ENCODE measurements around the gene SLC2A13. TPM values are rescaled to one million over a fixed set of nuclear protein-coding genes. Genes with fewer than 3 reads are reported as not detected.

Gene SLC2A13
- total and polyA plus RNA-seq, 2 donors (not counting 1 experiment from before 2014, with no cell fraction given): 5.4 to 10.2 TPM

GRCh38 chr12:40105265-40105514 lies 691 bp downstream of the SLC2A13 start:
- Histone ChIP-seq H3K9me3 (ENCODE audit: control insufficient read depth, insufficient read depth, low read depth, low read length) (no peaks in the 10 kb centered on the region), H3K79me2 (ENCODE audit: control insufficient read depth, insufficient read depth, low read length) (no peaks in the 10 kb centered on the region), H3K4me3 (replicated peaks in 1 of 4; ENCODE audit: control extremely low read depth in 1 of 4, insufficient read depth in 1 of 4, low read depth in 3 of 4, low read length in 4 of 4) (peak overlapping the region; percentile 44 to 76 (median 62)), H3K27me3 (ENCODE audit: control insufficient read depth, insufficient read depth, low read length) (no peaks in the 10 kb centered on the region), H3K9ac (ENCODE audit: insufficient read depth, low read length) (peak overlapping the region; percentile 72), H2AFZ (ENCODE audit: low read length) (peak overlapping the region; percentile 87), H3K4me1 (ENCODE audit: control insufficient read depth, extremely low read depth, insufficient read depth, low read length) (no peaks in the 10 kb centered on the region), H3K4me2 (ENCODE audit: extremely low read depth, insufficient read depth, low read length) (peak overlapping the region; percentile 81), H4K20me1 (ENCODE audit: control insufficient read depth, extremely low read depth, insufficient read depth, low read length) (no peaks in the 10 kb centered on the region), H3K36me3 (ENCODE audit: control insufficient read depth, insufficient read depth, low read length) (no peaks in the 10 kb centered on the region), H3K27ac (ENCODE audit: insufficient read depth, low read length) (peak overlapping the region; percentile 58)
- peak in 1 of 2 donors; percentile 24 for DNase-seq (ENCODE audit: low read depth in 2 of 2)
- TF ChIP-seq EZH2 (IDR thresholded peaks at IDR 0.05; ENCODE audit: low read length, missing control alignments) (no peak), CTCF (conservative IDR thresholded peaks at IDR 0.05 in 1 of 2, IDR thresholded peaks at IDR 0.05 in 1 of 2; ENCODE audit: low read depth in 1 of 2, low read length in 2 of 2) (no peak)

GRCh38 chr12:40104461-40105264 lies 1.2 kb downstream of the SLC2A13 start:
- Histone ChIP-seq H3K36me3 (ENCODE audit: control insufficient read depth, insufficient read depth, low read length) (no peaks in the 10 kb centered on the region), H2AFZ (ENCODE audit: low read length) (peak overlapping the region; percentile 87), H3K27me3 (ENCODE audit: control insufficient read depth, insufficient read depth, low read length) (no peaks in the 10 kb centered on the region), H3K9me3 (ENCODE audit: control insufficient read depth, insufficient read depth, low read depth, low read length) (no peaks in the 10 kb centered on the region), H3K4me2 (ENCODE audit: extremely low read depth, insufficient read depth, low read length) (peak overlapping the region; percentile 81), H3K79me2 (ENCODE audit: control insufficient read depth, insufficient read depth, low read length) (no peaks in the 10 kb centered on the region), H4K20me1 (ENCODE audit: control insufficient read depth, extremely low read depth, insufficient read depth, low read length) (no peaks in the 10 kb centered on the region), H3K27ac (ENCODE audit: insufficient read depth, low read length) (no peak overlapping the region), H3K4me1 (ENCODE audit: control insufficient read depth, extremely low read depth, insufficient read depth, low read length) (no peaks in the 10 kb centered on the region), H3K4me3 (replicated peaks in 1 of 4; ENCODE audit: control extremely low read depth in 1 of 4, insufficient read depth in 1 of 4, low read depth in 3 of 4, low read length in 4 of 4) (peak overlapping the region; percentile 44 to 76 (median 62)), H3K9ac (ENCODE audit: insufficient read depth, low read length) (peak overlapping the region; percentile 72)
- peak; percentile 3 to 7 for DNase-seq (ENCODE audit: low read depth in 2 of 2)
- TF ChIP-seq CTCF (conservative IDR thresholded peaks at IDR 0.05 in 1 of 2, IDR thresholded peaks at IDR 0.05 in 1 of 2; ENCODE audit: low read depth in 1 of 2, low read length in 2 of 2): no peak
- TF ChIP-seq EZH2 (IDR thresholded peaks at IDR 0.05; ENCODE audit: low read length, missing control alignments): no peak

GRCh38 chr12:40103043-40103442 lies 2.8 kb downstream of the SLC2A13 start:
- no peak overlapping the region for H2AFZ ChIP-seq (ENCODE audit: low read length)
- H3K4me3 ChIP-seq (replicated peaks in 1 of 4; ENCODE audit: control extremely low read depth in 1 of 4, insufficient read depth in 1 of 4, low read depth in 3 of 4, low read length in 4 of 4): no peak overlapping the region
- H3K9ac ChIP-seq (ENCODE audit: insufficient read depth, low read length): no peak overlapping the region
- no peaks in the 10 kb centered on the region for H3K36me3 ChIP-seq (ENCODE audit: control insufficient read depth, insufficient read depth, low read length)
- H3K4me2 ChIP-seq (ENCODE audit: extremely low read depth, insufficient read depth, low read length): no peak overlapping the region
- H4K20me1 ChIP-seq (ENCODE audit: control insufficient read depth, extremely low read depth, insufficient read depth, low read length): no peaks in the 10 kb centered on the region
- no peaks in the 10 kb centered on the region for H3K79me2 ChIP-seq (ENCODE audit: control insufficient read depth, insufficient read depth, low read length)
- H3K27me3 ChIP-seq (ENCODE audit: control insufficient read depth, insufficient read depth, low read length): no peaks in the 10 kb centered on the region
- H3K9me3 ChIP-seq (ENCODE audit: control insufficient read depth, insufficient read depth, low read depth, low read length): no peaks in the 10 kb centered on the region
- DNase-seq (ENCODE audit: low read depth in 2 of 2): no peak
- no peak for TF ChIP-seq CTCF (conservative IDR thresholded peaks at IDR 0.05 in 1 of 2, IDR thresholded peaks at IDR 0.05 in 1 of 2; ENCODE audit: low read depth in 1 of 2, low read length in 2 of 2)
- TF ChIP-seq EZH2 (IDR thresholded peaks at IDR 0.05; ENCODE audit: low read length, missing control alignments): no peak
- H3K4me1 ChIP-seq (ENCODE audit: control insufficient read depth, extremely low read depth, insufficient read depth, low read length): no peaks in the 10 kb centered on the region
- H3K27ac ChIP-seq (ENCODE audit: insufficient read depth, low read length): no peak overlapping the region
